ENCODE results near the gene C12orf54. TPM values are rescaled to one million over a fixed set of nuclear protein-coding genes. Genes with fewer than 3 reads are reported as not detected.
"Not testable (repeated sequence)": the region's sequence is repeated elsewhere in the genome, so short reads cannot be mapped to it uniquely, and the experiment has no call there.

Gene C12orf54
- polyA plus RNA-seq, 1 donor (not counting 4 experiments of a cell fraction or from before 2014, with no cell fraction given), result 4.3 TPM

GRCh38 chr12:48512855-48513254 lies 30.6 kb downstream of the C12orf54 start:
- Histone ChIP-seq H3K4me1 (ENCODE audit: control insufficient read depth, extremely low read depth, insufficient read depth, low read length) (no peaks in the 10 kb centered on the region), H3K9ac (ENCODE audit: control insufficient read depth, extremely low read depth, insufficient read depth, low read length) (no peak overlapping the region), H4K20me1 (ENCODE audit: control insufficient read depth, extremely low read depth, insufficient read depth, low read length) (no peaks in the 10 kb centered on the region), H3K9me3 (ENCODE audit: control insufficient read depth, low read depth, low read length) (peaks cover 2% of the 10 kb centered on the region), H3K36me3 (ENCODE audit: control insufficient read depth in 2 of 2, extremely low read depth in 1 of 2, insufficient read depth in 2 of 2, low read length in 2 of 2) (no peaks in the 10 kb centered on the region), H3K79me2 (ENCODE audit: control insufficient read depth, insufficient read depth, low read length) (no peaks in the 10 kb centered on the region), H3K9me1 (ENCODE audit: control insufficient read depth, extremely low read depth, insufficient read depth, low read length) (no peaks in the 10 kb centered on the region), H3K27ac (ENCODE audit: control insufficient read depth, insufficient read depth, low read length) (no peak overlapping the region), H2AFZ (ENCODE audit: control insufficient read depth, low read length) (no peak overlapping the region), H3K4me3 (ENCODE audit: control insufficient read depth in 2 of 3, extremely low read depth in 1 of 3, insufficient read depth in 2 of 3, low read depth in 1 of 3, low read length in 3 of 3) (no peak overlapping the region), H3K27me3 (ENCODE audit: control insufficient read depth, extremely low read depth, insufficient read depth, low read length) (no peaks in the 10 kb centered on the region), H3K4me2 (ENCODE audit: control insufficient read depth, extremely low read depth, insufficient read depth, low read depth, low read length) (no peak overlapping the region)
- no peak for FAIRE-seq
- dilution Hi-C loops (cut with MboI; ENCODE audit: extremely low pct_ligation_motif_present, low sequenced_read_pairs), result no loop called here
- no peak for DNase-seq (ENCODE audit: low read depth, low spot score)
- TF ChIP-seq, protein P1, sequence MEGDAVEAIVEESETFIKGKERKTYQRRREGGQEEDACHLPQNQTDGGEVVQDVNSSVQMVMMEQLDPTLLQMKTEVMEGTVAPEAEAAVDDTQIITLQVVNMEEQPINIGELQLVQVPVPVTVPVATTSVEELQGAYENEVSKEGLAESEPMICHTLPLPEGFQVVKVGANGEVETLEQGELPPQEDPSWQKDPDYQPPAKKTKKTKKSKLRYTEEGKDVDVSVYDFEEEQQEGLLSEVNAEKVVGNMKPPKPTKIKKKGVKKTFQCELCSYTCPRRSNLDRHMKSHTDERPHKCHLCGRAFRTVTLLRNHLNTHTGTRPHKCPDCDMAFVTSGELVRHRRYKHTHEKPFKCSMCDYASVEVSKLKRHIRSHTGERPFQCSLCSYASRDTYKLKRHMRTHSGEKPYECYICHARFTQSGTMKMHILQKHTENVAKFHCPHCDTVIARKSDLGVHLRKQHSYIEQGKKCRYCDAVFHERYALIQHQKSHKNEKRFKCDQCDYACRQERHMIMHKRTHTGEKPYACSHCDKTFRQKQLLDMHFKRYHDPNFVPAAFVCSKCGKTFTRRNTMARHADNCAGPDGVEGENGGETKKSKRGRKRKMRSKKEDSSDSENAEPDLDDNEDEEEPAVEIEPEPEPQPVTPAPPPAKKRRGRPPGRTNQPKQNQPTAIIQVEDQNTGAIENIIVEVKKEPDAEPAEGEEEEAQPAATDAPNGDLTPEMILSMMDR (optimal IDR thresholded peaks at IDR 0.05 in 1 of 3, IDR thresholded peaks at IDR 0.05 in 1 of 3, conservative IDR thresholded peaks at IDR 0.05 in 1 of 3; ENCODE audit: extremely low read depth in 1 of 3, insufficient read depth in 2 of 3, low read length in 3 of 3), result no peak
- no peak for TF ChIP-seq EZH2 (IDR thresholded peaks at IDR 0.05; ENCODE audit: low read length)

DNA sequence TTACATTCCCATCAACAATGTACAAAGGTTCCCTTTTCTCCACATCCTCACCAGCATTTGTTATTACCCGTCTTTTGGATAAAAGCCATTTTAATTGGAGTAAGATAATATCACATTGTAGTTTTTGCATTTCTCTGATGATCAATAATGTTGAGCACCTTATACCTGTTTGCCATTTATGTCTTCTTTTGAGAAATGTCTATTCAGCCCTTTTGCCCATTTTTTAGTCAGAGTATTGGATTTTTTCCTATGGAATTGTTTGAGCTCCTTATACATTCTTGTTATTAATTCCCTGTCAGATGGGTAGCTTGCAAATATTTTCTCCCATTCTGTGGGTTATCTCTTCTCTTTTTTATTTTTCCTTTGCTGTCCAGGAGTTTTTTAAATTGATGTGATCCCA lies 32.4 kb downstream of the C12orf54 start:
- no peak for TF ChIP-seq EZH2 (IDR thresholded peaks at IDR 0.05; ENCODE audit: low read length)
- TF ChIP-seq, protein P1 (optimal IDR thresholded peaks at IDR 0.05 in 1 of 3, IDR thresholded peaks at IDR 0.05 in 1 of 3, conservative IDR thresholded peaks at IDR 0.05 in 1 of 3; ENCODE audit: extremely low read depth in 1 of 3, insufficient read depth in 2 of 3, low read length in 3 of 3), result no peak
- H3K4me1 ChIP-seq (ENCODE audit: control insufficient read depth, extremely low read depth, insufficient read depth, low read length), result no peaks in the 10 kb centered on the region
- H3K27me3 ChIP-seq (ENCODE audit: control insufficient read depth, extremely low read depth, insufficient read depth, low read length), result no peaks in the 10 kb centered on the region
- H3K79me2 ChIP-seq (ENCODE audit: control insufficient read depth, insufficient read depth, low read length), result no peaks in the 10 kb centered on the region
- no peak overlapping the region for H3K4me3 ChIP-seq (ENCODE audit: control insufficient read depth in 2 of 3, extremely low read depth in 1 of 3, insufficient read depth in 2 of 3, low read depth in 1 of 3, low read length in 3 of 3)
- no peaks in the 10 kb centered on the region for H4K20me1 ChIP-seq (ENCODE audit: control insufficient read depth, extremely low read depth, insufficient read depth, low read length)
- no peak overlapping the region for H3K4me2 ChIP-seq (ENCODE audit: control insufficient read depth, extremely low read depth, insufficient read depth, low read depth, low read length)
- H3K9ac ChIP-seq (ENCODE audit: control insufficient read depth, extremely low read depth, insufficient read depth, low read length), result no peak overlapping the region
- FAIRE-seq, result no peak
- no peak overlapping the region for H2AFZ ChIP-seq (ENCODE audit: control insufficient read depth, low read length)
- no peak overlapping the region for H3K27ac ChIP-seq (ENCODE audit: control insufficient read depth, insufficient read depth, low read length)
- no peak for DNase-seq (ENCODE audit: low read depth, low spot score)
- peaks cover 2% of the 10 kb centered on the region for H3K9me3 ChIP-seq (ENCODE audit: control insufficient read depth, low read depth, low read length)
- dilution Hi-C loops (cut with MboI; ENCODE audit: extremely low pct_ligation_motif_present, low sequenced_read_pairs), result no loop called here
- H3K9me1 ChIP-seq (ENCODE audit: control insufficient read depth, extremely low read depth, insufficient read depth, low read length), result no peaks in the 10 kb centered on the region
- no peaks in the 10 kb centered on the region for H3K36me3 ChIP-seq (ENCODE audit: control insufficient read depth in 2 of 2, extremely low read depth in 1 of 2, insufficient read depth in 2 of 2, low read length in 2 of 2)

DNA sequence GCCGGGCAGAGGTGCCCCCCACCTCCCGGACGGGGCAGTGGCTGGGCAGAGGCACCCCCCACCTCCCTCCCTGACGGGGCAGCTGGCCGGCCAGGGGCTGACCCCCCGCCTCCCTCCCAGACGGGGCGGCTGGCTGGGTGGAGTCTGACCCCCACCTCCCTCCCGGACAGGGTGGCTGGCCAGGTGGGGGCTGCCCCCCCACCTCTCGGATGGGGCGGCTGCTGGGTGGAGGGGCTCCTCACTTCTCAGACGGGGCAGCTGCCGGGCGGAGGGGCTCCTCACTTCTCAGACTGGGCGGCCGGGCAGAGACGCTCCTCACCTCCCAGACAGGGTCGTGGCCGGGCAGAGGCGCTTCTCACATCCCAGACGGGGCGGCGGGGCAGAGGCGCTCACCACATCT lies 38.1 kb downstream of the C12orf54 start:
- H2AFZ ChIP-seq (ENCODE audit: control insufficient read depth, low read length); H3K9me1 ChIP-seq (ENCODE audit: control insufficient read depth, extremely low read depth, insufficient read depth, low read length); H3K9ac ChIP-seq (ENCODE audit: control insufficient read depth, extremely low read depth, insufficient read depth, low read length); H3K4me3 ChIP-seq (ENCODE audit: control insufficient read depth in 2 of 3, extremely low read depth in 1 of 3, insufficient read depth in 2 of 3, low read depth in 1 of 3, low read length in 3 of 3); dilution Hi-C loops (cut with MboI; ENCODE audit: extremely low pct_ligation_motif_present, low sequenced_read_pairs); H3K36me3 ChIP-seq (ENCODE audit: control insufficient read depth in 2 of 2, extremely low read depth in 1 of 2, insufficient read depth in 2 of 2, low read length in 2 of 2); H3K9me3 ChIP-seq (ENCODE audit: control insufficient read depth, low read depth, low read length); DNase-seq (ENCODE audit: low read depth, low spot score); H3K27ac ChIP-seq (ENCODE audit: control insufficient read depth, insufficient read depth, low read length); H3K79me2 ChIP-seq (ENCODE audit: control insufficient read depth, insufficient read depth, low read length); H3K4me2 ChIP-seq (ENCODE audit: control insufficient read depth, extremely low read depth, insufficient read depth, low read depth, low read length); H3K27me3 ChIP-seq (ENCODE audit: control insufficient read depth, extremely low read depth, insufficient read depth, low read length); FAIRE-seq; H3K4me1 ChIP-seq (ENCODE audit: control insufficient read depth, extremely low read depth, insufficient read depth, low read length); H4K20me1 ChIP-seq (ENCODE audit: control insufficient read depth, extremely low read depth, insufficient read depth, low read length): not testable (repeated sequence)
